Stimulated activated CD4-positive, alpha-beta T cell treated with anti-CD3 and anti-CD28 coated beads, TNF-alpha, amount 100 ng/mL, for 24 hours (primary cell): ENCODE data around the gene JCHAIN.

ENCODE experiments used
- DNase-seq, 3 experiments: peaks; one replicate each; pipeline ENCODE4 v3.0.0-alpha.2; 2020; ENCODE audit warnings: low read depth in 3 of 3

JCHAIN gene

GRCh38 chr4:70640192-70640591, 26.1 kb downstream of the JCHAIN start:
- DNase-seq, result no peak

- DNase-seq, result no peak
Observed at GRCh38 chr4:70637239-70637913, 28.9 kb downstream of the JCHAIN start.

- DNase-seq, result no peak
Observed at GRCh38 chr4:70634482-70634881, 31.8 kb downstream of the JCHAIN start.

- no peak for DNase-seq
Observed at GRCh38 chr4:70632028-70632427, 34.3 kb downstream of the JCHAIN start.

GRCh38 chr4:70630162-70630561, 36.1 kb downstream of the JCHAIN start:
- DNase-seq, result no peak

- no peak for DNase-seq
Observed at GRCh38 chr4:70629469-70630090, 36.7 kb downstream of the JCHAIN start.

- DNase-seq, result no peak
Observed at GRCh38 chr4:70628444-70628843, 37.9 kb downstream of the JCHAIN start, which contains the start of gene ENAM. Gene ENAM (plus strand): TSS chr4:70628744. CDS start chr4:70629501, 757 bp downstream.

GRCh38 chr4:70627620-70628019, 38.7 kb downstream of the JCHAIN start:
- no peak for DNase-seq

- DNase-seq, result no peak
Observed at GRCh38 chr4:70624226-70624793, 42.0 kb downstream of the JCHAIN start.

GRCh38 chr4:70623323-70623722, 43.0 kb downstream of the JCHAIN start:
- no peak for DNase-seq

GRCh38 chr4:70619778-70620177, 46.5 kb downstream of the JCHAIN start:
- DNase-seq, result no peak

- no peak for DNase-seq
Observed at GRCh38 chr4:70619288-70619687, 47.0 kb downstream of the JCHAIN start.

GRCh38 chr4:70614184-70614555, 52.1 kb downstream of the JCHAIN start:
- no peak for DNase-seq

GRCh38 chr4:70613306-70614183, 52.8 kb downstream of the JCHAIN start:
- no peak for DNase-seq

GRCh38 chr4:70608324-70608723, 58.0 kb downstream of the JCHAIN start:
- no peak for DNase-seq

- no peak for DNase-seq
Observed at GRCh38 chr4:70607334-70607853, 58.9 kb downstream of the JCHAIN start.

GRCh38 chr4:70606459-70606858, 59.8 kb downstream of the JCHAIN start:
- DNase-seq, result no peak
